Erythroblast (primary cell): ENCODE data around the gene PLEKHG7.

Source experiments
- GATA1 ChIP-seq: IDR thresholded peaks from 2 replicates; pipeline ENCODE4 v1.6.1; 2011; ENCODE audit warnings: low read depth, mild to moderate bottlenecking, control low read depth, low read length, moderate library complexity
- POLR2A ChIP-seq: IDR thresholded peaks from 2 replicates; pipeline ENCODE4 v1.6.1; 2011; ENCODE audit warnings: mild to moderate bottlenecking, low read length

- TF ChIP-seq POLR2A (no peak), GATA1 (no peak)
Observed at GRCh38 chr12:92698474-92698873, 4.3 kb upstream of the PLEKHG7 start.
